C4-2B (cell line): ENCODE data around the gene ZAP70.

Experiments used
- CTCF ChIP-seq: fragments of 450-650 bp; conservative IDR thresholded peaks from 2 replicates; pipeline ENCODE4 v1.5.1; 2017; ENCODE audit warnings: mild to moderate bottlenecking
- ZFX ChIP-seq: fragments of 450-650 bp; IDR thresholded peaks from 2 replicates; pipeline ENCODE4 v1.6.1; 2017

- TF ChIP-seq CTCF (no peak), ZFX (no peak)
Observed at GRCh38 chr2:97755491-97755890, 42.1 kb downstream of the ZAP70 start.
